IMR-90 (cell line): ENCODE data around the gene LRRC73. TPM values are rescaled to one million over a fixed set of nuclear protein-coding genes. Genes with fewer than 3 reads are reported as not detected.

Experiments
- ATAC-seq: fragments of 200-7000 bp; cut with Tn5 transposase; 2 replicates; pipeline ENCODE4 v1.9.1; 2020; ENCODE audit warnings: low read depth, mild to moderate bottlenecking, moderate library complexity
- BruUV-seq: library from RNA; stranded (reverse); fragments of 400-500 nt; replicated peaks from 2 replicates; lab custom pipeline; 2021; lab: Mats Ljungman, UMichigan
- CTCF ChIA-PET: fragments of 300-600 bp; formaldehyde crosslinking; extraction: SDS; loops from one replicate; lab custom pipeline; 2021; ENCODE audit warnings: antibody characterized with exemption; lab: Yijun Ruan, JAX
- POLR2A ChIA-PET: fragments of 300-600 bp; sonication (Branson Sonifier 250); formaldehyde crosslinking; loops from one replicate; lab custom pipeline; 2022; ENCODE audit warnings: antibody characterized with exemption; ENCODE audit not compliant: unreplicated experiment; lab: Charles Lee
- DNase-seq: peaks from one replicate; pipeline ENCODE4 v3.0.0; 2013
- H2AFZ ChIP-seq: replicated peaks from 2 replicates; pipeline ENCODE3; 2013; ENCODE audit warnings: low read length, mild to moderate bottlenecking; ENCODE audit not compliant: poor library complexity
- H2AK5ac ChIP-seq: 2 replicates; pipeline ENCODE4 v1.6.1; 2013; ENCODE audit warnings: low read depth, low read length, inconsistent platforms
- H2AK9ac ChIP-seq: replicated peaks from 2 replicates; pipeline ENCODE3; 2013; ENCODE audit warnings: mild to moderate bottlenecking, low read depth, low read length, moderate library complexity; ENCODE audit not compliant: poor library complexity
- H2BK120ac ChIP-seq: 2 replicates; pipeline ENCODE4 v1.6.1; 2013; ENCODE audit warnings: low read depth, low read length, inconsistent platforms
- H2BK15ac ChIP-seq: 3 replicates; pipeline ENCODE4 v1.6.1; 2013; ENCODE audit warnings: low read depth, low read length, inconsistent platforms
- H2BK20ac ChIP-seq: 2 replicates; pipeline ENCODE4 v1.6.1; 2013; ENCODE audit warnings: low read depth, mild to moderate bottlenecking, inconsistent platforms, low read length, moderate library complexity
- H2BK5ac ChIP-seq: 2 replicates; pipeline ENCODE4 v1.6.1; 2013; ENCODE audit warnings: mild to moderate bottlenecking, low read depth, low read length, inconsistent platforms; ENCODE audit not compliant: poor library complexity, severe bottlenecking
- H3K14ac ChIP-seq: replicated peaks from 2 replicates; pipeline ENCODE4 v1.6.1; 2013; ENCODE audit warnings: low read depth, low read length, inconsistent platforms
- H3K18ac ChIP-seq: 2 replicates; pipeline ENCODE4 v1.6.1; 2013; ENCODE audit warnings: low read depth, low read length, control low read depth
- H3K23ac ChIP-seq: 2 replicates; pipeline ENCODE4 v1.6.1; 2013; ENCODE audit warnings: low read depth, low read length, inconsistent platforms
- H3K27ac ChIP-seq: 2 replicates; pipeline ENCODE4 v1.5.1; 2013; ENCODE audit warnings: mild to moderate bottlenecking, control low read depth, low read length; ENCODE audit not compliant: insufficient read depth
- H3K27me3 ChIP-seq: 2 replicates; pipeline ENCODE4 v1.6.1; 2013; ENCODE audit warnings: low read length; ENCODE audit not compliant: control insufficient read depth, insufficient read depth
- H3K36me3 ChIP-seq: 2 replicates; pipeline ENCODE4 v1.6.1; 2013; ENCODE audit warnings: low read length, mixed read lengths; ENCODE audit not compliant: control insufficient read depth, insufficient read depth
- H3K4ac ChIP-seq: 2 replicates; pipeline ENCODE4 v1.6.1; 2013; ENCODE audit warnings: low read depth, low read length, inconsistent platforms
- H3K4me1 ChIP-seq: 2 replicates; pipeline ENCODE4 v1.6.1; 2013; ENCODE audit warnings: low read length, mixed read lengths; ENCODE audit not compliant: control insufficient read depth, insufficient read depth
- H3K4me2 ChIP-seq: 2 replicates; pipeline ENCODE4 v1.6.1; 2013; ENCODE audit warnings: low read depth, mild to moderate bottlenecking, control low read depth, low read length, moderate library complexity
- H3K4me3 ChIP-seq: 2 replicates; pipeline ENCODE4 v1.5.1; 2013; ENCODE audit warnings: low read depth, mild to moderate bottlenecking, control low read depth, low read length, moderate library complexity; ENCODE audit not compliant: insufficient read depth
- H3K56ac ChIP-seq: 2 replicates; pipeline ENCODE4 v1.6.1; 2013; ENCODE audit warnings: low read length, inconsistent platforms; ENCODE audit not compliant: insufficient read depth; ENCODE audit errors: extremely low read depth
- H3K79me1 ChIP-seq, 2 experiments: 2 replicates each; pipeline ENCODE4 v1.6.1; 2013; ENCODE audit warnings: low read length in 2 of 2, inconsistent platforms in 1 of 2, low read depth in 1 of 2
- H3K9ac ChIP-seq: 2 replicates; pipeline ENCODE4 v1.6.1; 2013; ENCODE audit warnings: low read depth, low read length, control low read depth
- H3K9me1 ChIP-seq: 2 replicates; pipeline ENCODE4 v1.6.1; 2013; ENCODE audit warnings: low read length, inconsistent platforms; ENCODE audit not compliant: insufficient read depth
- H3K9me3 ChIP-seq: 2 replicates; pipeline ENCODE4 v1.6.1; 2013; ENCODE audit warnings: low read length; ENCODE audit not compliant: control insufficient read depth, insufficient read depth
- H4K20me1 ChIP-seq: 2 replicates; pipeline ENCODE4 v1.6.1; 2013; ENCODE audit warnings: low read length, inconsistent platforms; ENCODE audit not compliant: insufficient read depth
- H4K5ac ChIP-seq: 2 replicates; pipeline ENCODE4 v1.6.1; 2013; ENCODE audit warnings: mild to moderate bottlenecking, low read depth, low read length, control low read depth
- H4K8ac ChIP-seq, 2 experiments: 2 replicates each; pipeline ENCODE4 v1.6.1; 2013; ENCODE audit warnings: low read depth in 2 of 2, low read length in 2 of 2, control low read depth in 1 of 2, inconsistent platforms in 1 of 2
- H4K91ac ChIP-seq: 2 replicates; pipeline ENCODE4 v1.6.1; 2013; ENCODE audit warnings: low read depth, low read length, inconsistent platforms; ENCODE audit not compliant: insufficient read depth
- MAFK ChIP-seq: IDR thresholded peaks from 2 replicates; pipeline ENCODE4 v1.6.1; 2012; ENCODE audit warnings: low read depth, low read length, improper control_type of control experiment
- USF2 ChIP-seq: fragments of 150-350 bp; IDR thresholded peaks from 2 replicates; pipeline ENCODE4 v1.6.1; 2017; ENCODE audit warnings: mild to moderate bottlenecking, antibody characterized with exemption, low read length, low read depth
- WGBS, 2 experiments: methylation state at CpG; one replicate each; pipeline versions ENCODE4 v1.1.5 to v1.1.7; 2013; ENCODE audit warnings: missing lambda C conversion rate in 2 of 2; ENCODE audit not compliant: insufficient read length in 1 of 2; ENCODE audit errors: extremely low coverage in 2 of 2; 5-methylcytosine and 5-hydroxymethylcytosine counted together
- dilution Hi-C: fragments of 300-500 bp; cut with HindIII; formaldehyde crosslinking; loops from one replicate; pipeline ENCODE4 v1.14.3; 2018; ENCODE audit warnings: low sequenced_read_pairs; ENCODE audit not compliant: unreplicated experiment
- in situ Hi-C: fragments of 300-500 bp; cut with MboI; formaldehyde crosslinking; loops from 3 replicates; pipeline ENCODE4 v1.14.3; 2019; ENCODE audit warnings: low sequenced_read_pairs, inconsistent platforms, mixed read lengths
- intact Hi-C: fragments of 100-400 bp; cut with micrococcal nuclease; formaldehyde crosslinking; loops from 2 replicates; pipeline ENCODE4 v1.10.0; 2022
- polyA plus RNA-seq, 3 experiments: library from polyadenylated mRNA; depleted of rRNA; stranded (reverse); fragments of >200 nt; gene quantifications; 2 replicates each; pipeline ENCODE4 v1.2.3, GENCODE V29; 2012; ENCODE audit warnings: low replicate concordance in 1 of 3
- total RNA-seq: library from RNA; depleted of rRNA; stranded (reverse); fragments of >200 nt; gene quantifications from 2 replicates; pipeline ENCODE4 v1.2.3, GENCODE V29; 2012

The LRRC73 gene
- total and polyA plus RNA-seq, 2 of the 4 experiments (the other 2 are of a cell fraction): under 0.01 to 0.31 TPM

GRCh38 chr6:43523284-43523683 lies 13.1 kb upstream of the LRRC73 start:
- Histone ChIP-seq H2BK5ac (no peak overlapping the region), H3K4ac (no peak overlapping the region), H2BK120ac (no peak overlapping the region), H3K9me1 (peaks cover 5% of the 10 kb centered on the region; the same call in 1 of the 2 replicates), H3K79me1 (peaks cover 10 to 31% of the 10 kb centered on the region in 2 experiments), H2AK5ac (no peak overlapping the region), H3K36me3 (peaks cover 72% of the 10 kb centered on the region), H3K4me2 (no peak overlapping the region), H2BK20ac (no peak overlapping the region), H3K27ac (no peak overlapping the region), H3K9ac (no peak overlapping the region), H4K91ac (no peak overlapping the region), H2AFZ (no peak overlapping the region), H3K4me3 (no peak overlapping the region), H3K9me3 (no peaks in the 10 kb centered on the region), H3K23ac (no peak overlapping the region), H4K20me1 (no peaks in the 10 kb centered on the region), H4K8ac (no peak overlapping the region), H2AK9ac (no peak overlapping the region), H4K5ac (no peak overlapping the region), H3K27me3 (no peaks in the 10 kb centered on the region), H3K18ac (no peak overlapping the region), H3K14ac (no peak overlapping the region), H3K4me1 (peaks cover 3% of the 10 kb centered on the region), H2BK15ac (no peak overlapping the region), H3K56ac (no peak overlapping the region)
- no TSS peak for BruUV-seq
- ChIA-PET POLR2A (no interaction called here), CTCF (no interaction called here)
- ATAC-seq (no peak), DNase-seq (no peak)
- intact Hi-C loops (loop anchor here (5.0 kb wide), 1 partner anchor 39 kb away; no protein-coding TSS in a partner anchor), dilution Hi-C loops (no loop called here), in situ Hi-C loops (no loop called here)
- WGBS, 2 experiments: no CpG with 5 or more reads among the region's 3 CpGs
- no peak for TF ChIP-seq MAFK
- TF ChIP-seq USF2: no peak
